ENCODE results near the gene COA7. TPM values are rescaled to one million over a fixed set of nuclear protein-coding genes. Genes with fewer than 3 reads are reported as not detected.
"Not testable (repeated sequence)": the region's sequence is repeated elsewhere in the genome, so short reads cannot be mapped to it uniquely, and the experiment has no call there.

The COA7 gene
- total RNA-seq, 1 donor from 2014 or later: 23.8 TPM

DNA sequence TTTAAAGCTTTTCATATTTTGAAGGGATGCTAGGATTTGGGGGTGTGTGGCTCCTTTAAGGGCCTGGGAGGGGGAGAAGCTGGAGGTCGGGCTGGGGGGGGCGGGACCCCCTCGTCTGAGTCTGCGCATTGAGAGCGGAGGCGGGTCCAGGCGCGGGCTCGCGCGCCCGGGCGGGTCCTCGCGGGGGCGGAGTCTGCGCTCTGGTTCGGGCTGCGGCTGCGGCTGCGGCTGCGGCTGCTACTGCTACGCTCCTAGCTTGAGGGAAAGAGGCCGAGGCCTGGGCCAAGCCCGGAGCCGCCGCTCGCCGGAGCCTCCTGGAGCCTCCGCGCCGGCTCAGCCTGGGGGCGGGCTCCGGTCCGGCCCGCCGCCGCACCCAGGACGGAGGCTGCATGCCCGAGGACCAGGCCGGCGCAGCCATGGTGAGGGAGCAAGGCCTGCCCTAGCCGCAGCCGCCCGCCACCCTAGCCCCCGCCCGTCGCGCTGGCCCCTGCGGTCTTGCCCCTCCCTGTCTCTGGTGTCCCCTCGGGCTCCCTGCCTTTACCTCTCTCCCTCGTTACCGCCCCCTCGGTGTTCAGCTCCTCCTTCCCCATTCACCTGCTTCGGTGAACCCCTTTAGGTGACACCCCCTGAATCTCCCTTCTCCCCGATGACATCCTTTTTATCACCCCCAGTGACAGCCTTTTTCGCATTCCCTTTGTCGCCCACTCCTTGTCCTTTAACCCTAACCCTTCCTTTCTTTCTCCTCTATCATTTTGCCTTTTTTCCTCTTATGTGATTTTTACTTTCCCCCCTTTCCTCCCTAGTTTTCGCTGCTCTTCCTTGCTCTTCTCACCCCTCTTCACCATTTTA is 28.3 kb upstream of the COA7 start, which contains the start of gene ZYG11B:
Gene ZYG11B, plus strand, starts transcription at position 189 of the 849 bp plus-strand sequence. Its CDS starts 201 bp downstream, at position 390.
- no peaks in the 10 kb centered on the region for H3K27me3 Mint-ChIP-seq (ENCODE audit: low read depth)
- H3K36me3 Mint-ChIP-seq (ENCODE audit: low read depth): no peaks in the 10 kb centered on the region
- peak within 1 kb of the TSS; percentile 90 for H3K4me3 Mint-ChIP-seq (ENCODE audit: unreplicated experiment)
- peak; percentile 92 for DNase-seq (ENCODE audit: low spot score)
- peak within 1 kb of the TSS; percentile 93 for H3K27ac Mint-ChIP-seq (ENCODE audit: unreplicated experiment)
- TF ChIP-seq, protein P1, sequence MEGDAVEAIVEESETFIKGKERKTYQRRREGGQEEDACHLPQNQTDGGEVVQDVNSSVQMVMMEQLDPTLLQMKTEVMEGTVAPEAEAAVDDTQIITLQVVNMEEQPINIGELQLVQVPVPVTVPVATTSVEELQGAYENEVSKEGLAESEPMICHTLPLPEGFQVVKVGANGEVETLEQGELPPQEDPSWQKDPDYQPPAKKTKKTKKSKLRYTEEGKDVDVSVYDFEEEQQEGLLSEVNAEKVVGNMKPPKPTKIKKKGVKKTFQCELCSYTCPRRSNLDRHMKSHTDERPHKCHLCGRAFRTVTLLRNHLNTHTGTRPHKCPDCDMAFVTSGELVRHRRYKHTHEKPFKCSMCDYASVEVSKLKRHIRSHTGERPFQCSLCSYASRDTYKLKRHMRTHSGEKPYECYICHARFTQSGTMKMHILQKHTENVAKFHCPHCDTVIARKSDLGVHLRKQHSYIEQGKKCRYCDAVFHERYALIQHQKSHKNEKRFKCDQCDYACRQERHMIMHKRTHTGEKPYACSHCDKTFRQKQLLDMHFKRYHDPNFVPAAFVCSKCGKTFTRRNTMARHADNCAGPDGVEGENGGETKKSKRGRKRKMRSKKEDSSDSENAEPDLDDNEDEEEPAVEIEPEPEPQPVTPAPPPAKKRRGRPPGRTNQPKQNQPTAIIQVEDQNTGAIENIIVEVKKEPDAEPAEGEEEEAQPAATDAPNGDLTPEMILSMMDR (IDR thresholded peaks at IDR 0.05): peak; percentile 10
- no peaks in the 10 kb centered on the region for H3K9me3 Mint-ChIP-seq (ENCODE audit: low read depth)
- peaks cover 27% of the 10 kb centered on the region for H3K4me1 Mint-ChIP-seq (ENCODE audit: low read depth)

- TF ChIP-seq, protein P1 (IDR thresholded peaks at IDR 0.05): no peak
- H3K9me3 Mint-ChIP-seq (ENCODE audit: low read depth): no peaks in the 10 kb centered on the region
- peak overlapping the region; percentile 45 for H3K27ac Mint-ChIP-seq (ENCODE audit: unreplicated experiment)
- peaks cover 27% of the 10 kb centered on the region for H3K4me1 Mint-ChIP-seq (ENCODE audit: low read depth)
- no peaks in the 10 kb centered on the region for H3K27me3 Mint-ChIP-seq (ENCODE audit: low read depth)
- H3K36me3 Mint-ChIP-seq (ENCODE audit: low read depth): no peaks in the 10 kb centered on the region
- DNase-seq (ENCODE audit: low spot score): no peak
- peak overlapping the region; percentile 90 for H3K4me3 Mint-ChIP-seq (ENCODE audit: unreplicated experiment)
Observed at GRCh38 chr1:52725903-52726264, 27.7 kb upstream of the COA7 start.

GRCh38 chr1:52723260-52723659 is 25.1 kb upstream of the COA7 start:
- TF ChIP-seq, protein P1 (IDR thresholded peaks at IDR 0.05): no peak
- H3K4me3 Mint-ChIP-seq (ENCODE audit: unreplicated experiment): no peak overlapping the region
- no peaks in the 10 kb centered on the region for H3K36me3 Mint-ChIP-seq (ENCODE audit: low read depth)
- H3K9me3 Mint-ChIP-seq (ENCODE audit: low read depth): no peaks in the 10 kb centered on the region
- no peak for DNase-seq (ENCODE audit: low spot score)
- H3K27me3 Mint-ChIP-seq (ENCODE audit: low read depth): peaks cover 2% of the 10 kb centered on the region
- H3K27ac Mint-ChIP-seq (ENCODE audit: unreplicated experiment): no peak overlapping the region
- H3K4me1 Mint-ChIP-seq (ENCODE audit: low read depth): peaks cover 17% of the 10 kb centered on the region

- DNase-seq (ENCODE audit: low spot score); H3K27ac Mint-ChIP-seq (ENCODE audit: unreplicated experiment); H3K9me3 Mint-ChIP-seq (ENCODE audit: low read depth); H3K36me3 Mint-ChIP-seq (ENCODE audit: low read depth); H3K27me3 Mint-ChIP-seq (ENCODE audit: low read depth); H3K4me1 Mint-ChIP-seq (ENCODE audit: low read depth); H3K4me3 Mint-ChIP-seq (ENCODE audit: unreplicated experiment): not testable (repeated sequence)
Observed at GRCh38 chr1:52715296-52715695, 17.1 kb upstream of the COA7 start.

GRCh38 chr1:52713590-52713989 is 15.4 kb upstream of the COA7 start:
- no peaks in the 10 kb centered on the region for H3K36me3 Mint-ChIP-seq (ENCODE audit: low read depth)
- H3K9me3 Mint-ChIP-seq (ENCODE audit: low read depth): no peaks in the 10 kb centered on the region
- no peak overlapping the region for H3K4me3 Mint-ChIP-seq (ENCODE audit: unreplicated experiment)
- TF ChIP-seq, protein P1 (IDR thresholded peaks at IDR 0.05): no peak
- no peaks in the 10 kb centered on the region for H3K4me1 Mint-ChIP-seq (ENCODE audit: low read depth)
- no peak overlapping the region for H3K27ac Mint-ChIP-seq (ENCODE audit: unreplicated experiment)
- H3K27me3 Mint-ChIP-seq (ENCODE audit: low read depth): no peaks in the 10 kb centered on the region
- DNase-seq (ENCODE audit: low spot score): no peak

DNA sequence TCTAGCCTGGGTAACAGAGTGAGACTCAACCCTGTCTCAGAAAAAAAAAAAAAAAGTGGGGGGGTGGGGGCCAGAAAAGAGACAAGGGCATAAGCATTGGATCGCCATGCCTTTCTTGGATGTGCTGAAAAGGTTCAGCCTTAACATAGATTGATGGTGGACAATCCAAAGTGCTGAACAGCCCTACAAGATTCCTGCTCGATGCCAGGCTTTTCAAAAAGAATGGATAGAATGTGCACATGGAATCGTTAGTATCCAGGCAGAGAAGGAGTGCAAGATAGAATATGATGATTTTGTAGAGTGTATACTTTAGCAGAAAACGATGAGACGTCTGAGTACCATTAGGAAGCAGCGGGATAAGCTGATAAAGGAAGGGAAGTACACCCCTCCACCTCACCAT is 10.9 kb upstream of the COA7 start:
- Mint-ChIP-seq H3K9me3 (ENCODE audit: low read depth) (peaks cover 2% of the 10 kb centered on the region), H3K4me1 (ENCODE audit: low read depth) (peaks cover 5% of the 10 kb centered on the region), H3K36me3 (ENCODE audit: low read depth) (no peaks in the 10 kb centered on the region), H3K4me3 (ENCODE audit: unreplicated experiment) (no peak overlapping the region), H3K27ac (ENCODE audit: unreplicated experiment) (no peak overlapping the region), H3K27me3 (ENCODE audit: low read depth) (no peaks in the 10 kb centered on the region)
- DNase-seq (ENCODE audit: low spot score): no peak
- TF ChIP-seq, protein P1 (IDR thresholded peaks at IDR 0.05): no peak

All from chondrocyte (in vitro differentiated cells).